GM21737 (cell line): ENCODE results near the gene AQP5.

ENCODE experiments used
- ATAC-seq: cut with Tn5 transposase; IDR thresholded peaks from one replicate; pipeline ENCODE4 v1.9.1; 2021; ENCODE audit warnings: mild to moderate bottlenecking, moderate library complexity; ENCODE audit not compliant: unreplicated experiment

The AQP5 gene

DNA sequence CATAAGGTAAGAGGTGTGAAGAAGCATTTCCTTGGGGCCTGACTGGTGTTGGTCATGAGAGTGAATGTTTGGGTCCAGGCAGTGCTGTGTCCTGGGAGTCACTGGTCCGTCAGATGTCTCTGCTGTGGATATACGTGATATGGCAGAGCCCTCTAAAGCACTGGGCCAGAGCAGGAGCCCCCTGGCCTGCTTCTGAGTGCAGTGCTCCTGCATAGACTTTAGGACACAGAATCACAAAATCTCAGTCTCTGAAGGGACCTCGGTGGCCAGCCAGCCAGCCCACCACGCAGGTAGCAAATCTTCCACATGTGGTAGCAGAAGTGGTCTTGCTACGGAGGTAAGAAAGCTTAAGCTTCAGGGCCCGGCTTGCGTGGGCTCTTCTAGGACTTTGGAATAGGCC lies 29.6 kb upstream of the AQP5 start:
- ATAC-seq = no peak

DNA sequence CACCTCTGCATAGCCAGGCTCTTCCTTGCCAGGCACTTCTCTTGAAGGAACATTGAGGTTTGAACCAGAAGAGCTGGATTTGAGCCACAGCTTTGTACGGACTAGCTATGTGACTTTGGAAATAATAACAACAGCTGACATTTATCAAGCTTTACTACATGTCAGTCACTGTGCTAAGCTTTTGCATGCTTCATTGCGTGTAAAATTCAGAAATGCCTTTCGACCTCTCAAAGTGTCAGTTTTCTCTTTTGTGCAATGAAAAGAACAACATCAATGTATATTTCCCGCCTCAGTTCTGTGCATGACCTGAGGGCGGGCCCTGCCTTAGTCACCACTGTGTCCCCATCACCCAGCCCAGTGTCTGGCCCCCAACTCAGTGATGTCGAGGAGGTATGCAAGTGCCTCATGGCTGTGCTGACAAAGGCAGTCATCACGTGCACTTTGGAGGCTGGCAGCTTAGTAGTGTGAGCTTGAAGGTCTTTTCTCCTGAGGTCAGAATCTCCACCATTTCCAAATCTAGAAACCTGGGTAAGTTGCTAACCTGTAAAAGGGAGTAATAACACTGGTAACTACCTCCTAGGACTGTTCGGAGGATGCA lies 29.0 kb upstream of the AQP5 start:
- no peak for ATAC-seq

DNA sequence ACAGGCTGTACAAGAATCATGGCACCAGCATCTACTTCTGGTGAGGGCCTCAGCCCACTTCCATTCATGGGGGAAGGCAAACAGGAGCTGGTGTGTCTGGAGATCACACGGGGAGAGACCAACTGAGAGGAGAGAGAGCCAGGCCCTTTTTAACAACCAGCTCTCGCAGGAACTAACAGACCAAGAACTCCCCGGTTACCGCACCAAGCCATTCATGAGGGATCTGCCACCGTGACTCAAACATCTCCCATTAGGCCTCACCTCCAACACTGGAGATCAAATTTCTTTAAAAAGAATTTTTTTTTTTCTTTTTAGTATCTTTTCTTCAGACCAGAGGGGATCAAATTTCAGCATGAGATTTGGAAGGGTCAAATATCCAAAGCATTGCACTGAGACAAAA lies 27.9 kb upstream of the AQP5 start:
- ATAC-seq = no peak

DNA sequence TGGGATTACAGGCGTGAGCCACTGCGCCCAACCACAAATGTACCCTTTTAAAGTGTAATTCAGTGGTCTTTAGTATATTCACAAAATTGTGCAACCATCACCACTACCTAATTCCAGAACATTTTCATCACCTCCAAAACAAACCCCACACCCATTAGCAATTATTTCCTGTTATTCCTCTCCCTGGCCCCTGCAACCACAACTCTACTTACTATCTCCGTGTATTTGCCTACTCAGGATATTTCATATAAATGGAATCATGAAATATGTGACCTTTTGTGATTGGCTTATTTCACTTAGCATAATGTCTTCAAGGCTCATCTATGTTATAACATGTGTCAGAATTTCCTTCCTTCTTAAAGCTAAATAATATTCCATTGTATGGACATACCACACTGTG lies 27.2 kb upstream of the AQP5 start:
- ATAC-seq = no peak

DNA sequence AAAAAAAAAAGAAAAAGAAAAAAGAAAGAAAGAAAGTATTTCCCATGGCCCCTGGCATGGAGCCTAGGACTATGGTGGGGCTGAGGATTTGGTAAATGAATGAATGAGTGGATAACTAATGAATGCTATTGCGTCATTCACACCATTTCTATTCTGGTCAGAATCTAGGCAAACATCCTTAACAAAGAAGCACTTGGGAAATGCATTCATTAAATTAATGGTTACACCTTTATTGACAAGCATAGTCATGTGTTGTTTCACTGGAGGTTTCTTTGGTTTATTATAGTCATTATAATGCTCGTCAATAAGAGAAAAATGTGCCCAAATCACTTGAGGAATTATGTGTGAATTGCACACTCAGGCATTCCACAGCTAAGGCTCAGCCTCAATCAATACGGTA lies 24.7 kb upstream of the AQP5 start:
- ATAC-seq = no peak

DNA sequence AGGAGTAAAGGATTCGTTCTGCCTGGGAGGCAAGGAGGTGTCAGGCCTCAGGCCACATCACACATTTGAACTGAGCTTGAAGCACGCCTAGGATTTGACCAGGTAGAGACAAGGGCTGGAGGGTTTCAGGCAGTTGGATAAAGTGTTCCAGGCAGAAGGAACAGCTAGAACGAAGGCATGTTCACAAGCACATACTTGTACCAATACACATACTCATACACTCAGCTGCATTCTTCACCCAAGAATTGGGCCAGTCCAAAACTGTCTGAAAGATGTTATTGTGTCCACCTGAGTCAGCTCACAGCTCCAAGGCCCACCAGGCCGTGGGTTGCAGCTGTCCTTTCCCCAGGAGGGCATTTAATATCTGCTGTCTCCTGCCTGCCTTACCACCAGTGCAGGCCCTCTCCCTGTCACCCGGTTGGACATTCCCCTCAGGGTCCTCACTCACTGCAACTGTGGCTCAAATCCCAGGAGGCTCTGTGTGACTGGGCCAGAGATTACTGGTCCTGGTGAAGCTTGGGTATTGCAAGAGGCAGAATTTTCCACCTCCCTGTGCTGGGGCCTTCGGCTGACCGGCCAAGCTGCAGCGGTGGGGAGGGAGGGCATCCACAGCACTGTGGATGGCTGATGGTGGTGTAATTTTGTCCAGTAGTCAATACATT lies 23.9 kb upstream of the AQP5 start:
- no peak for ATAC-seq

DNA sequence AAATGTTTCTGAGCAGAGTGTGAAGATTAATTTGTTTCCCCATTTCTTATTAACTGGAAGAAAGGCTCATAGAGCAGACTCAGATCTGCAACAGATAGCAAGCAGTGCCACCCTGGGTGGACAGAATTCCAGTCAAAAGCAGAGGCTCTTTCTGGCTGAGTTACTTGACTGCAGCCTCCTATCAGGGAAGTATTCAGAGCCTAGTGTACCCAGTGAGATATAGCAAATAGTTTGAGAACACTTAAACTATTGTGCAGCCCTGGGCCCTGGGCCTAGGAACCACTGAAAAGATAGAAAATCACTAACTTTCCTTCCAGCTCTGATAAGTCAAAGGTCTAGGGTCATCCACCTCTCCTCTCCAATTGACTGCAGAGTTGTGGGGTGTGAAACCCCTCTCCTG lies 22.4 kb upstream of the AQP5 start:
- no peak for ATAC-seq

DNA sequence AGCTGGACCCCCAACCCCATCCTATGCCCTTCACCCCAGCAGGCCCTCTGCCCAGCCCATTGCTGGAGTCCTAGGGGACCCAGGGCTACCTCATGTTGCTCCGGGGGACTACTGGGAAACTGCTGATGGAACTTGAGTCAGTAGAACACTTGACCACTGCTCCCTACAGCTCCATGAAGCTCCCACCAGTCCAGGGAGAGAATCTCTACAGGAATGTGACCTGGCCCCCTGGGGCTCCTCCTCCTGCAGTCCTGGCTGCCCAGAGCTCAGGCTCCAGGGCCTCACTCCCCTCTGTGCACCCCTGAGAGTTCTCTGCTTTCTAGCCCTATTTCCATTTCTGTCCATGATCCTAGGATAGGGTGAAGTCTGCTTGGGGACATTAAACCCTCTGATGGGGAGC lies 22.0 kb upstream of the AQP5 start:
- ATAC-seq = no peak

DNA sequence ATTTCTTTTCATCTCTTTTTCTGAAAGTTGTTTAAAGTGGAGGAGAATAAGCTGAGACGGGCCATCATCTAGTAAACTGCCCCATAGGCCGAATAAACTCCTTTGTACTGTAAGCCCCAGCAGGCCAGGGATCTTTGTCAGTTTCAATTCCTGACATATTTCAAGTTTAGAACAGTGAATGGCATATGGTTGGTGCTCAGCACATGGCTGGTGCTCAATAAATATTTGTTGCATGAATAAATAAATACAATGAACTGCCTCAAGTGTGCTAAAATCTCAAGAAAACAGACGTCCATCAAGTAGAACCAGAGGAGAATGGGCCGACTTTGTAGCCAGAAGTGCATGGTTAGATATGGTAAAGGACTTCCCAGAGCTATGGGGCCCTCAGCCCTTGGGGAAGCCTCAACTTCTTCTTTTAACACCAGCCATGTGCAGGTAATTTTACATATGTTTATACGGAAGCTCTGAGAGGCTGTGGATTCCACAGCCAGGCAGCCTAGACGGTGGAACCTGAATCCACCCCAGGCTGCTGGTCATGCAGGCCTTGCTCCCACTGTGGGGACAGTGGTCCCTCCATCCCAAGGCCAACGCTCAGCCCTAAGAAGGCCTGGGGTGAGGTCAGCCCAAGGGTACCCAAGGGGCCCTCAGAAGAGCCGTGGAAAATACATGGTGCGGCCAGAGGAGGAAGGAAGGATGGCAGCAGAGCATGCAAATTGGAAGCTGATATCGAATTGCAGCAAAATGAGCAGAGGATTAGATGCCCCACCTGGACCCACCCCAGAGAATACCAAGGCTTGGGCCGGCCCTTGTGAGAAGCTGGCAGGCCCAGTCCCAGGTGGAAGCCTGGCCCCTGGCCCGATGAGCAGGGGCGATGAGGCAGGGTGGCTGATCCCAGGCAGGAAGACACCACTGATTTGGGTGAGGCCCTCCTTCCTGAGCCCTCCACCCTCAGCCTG lies 19.8 kb upstream of the AQP5 start:
- no peak for ATAC-seq

DNA sequence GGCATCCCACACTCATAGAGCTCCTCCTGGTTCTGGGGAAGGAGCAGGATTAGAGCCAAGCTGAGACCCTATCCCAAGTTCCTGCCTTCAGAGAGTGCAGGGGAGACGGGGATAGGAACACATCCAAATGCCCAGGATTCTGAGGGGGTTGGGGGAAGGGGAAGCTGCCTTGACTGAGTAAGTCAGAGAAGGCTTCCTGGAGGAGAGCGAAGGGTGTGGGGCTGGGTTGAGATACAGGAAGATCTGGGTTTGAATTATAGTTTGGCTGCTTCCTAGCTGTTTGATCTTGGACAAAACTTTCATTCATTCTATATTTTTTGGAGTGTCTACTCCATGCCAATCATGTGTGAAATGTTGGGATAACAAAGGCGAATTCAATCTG lies 19.2 kb upstream of the AQP5 start:
- ATAC-seq = no peak

DNA sequence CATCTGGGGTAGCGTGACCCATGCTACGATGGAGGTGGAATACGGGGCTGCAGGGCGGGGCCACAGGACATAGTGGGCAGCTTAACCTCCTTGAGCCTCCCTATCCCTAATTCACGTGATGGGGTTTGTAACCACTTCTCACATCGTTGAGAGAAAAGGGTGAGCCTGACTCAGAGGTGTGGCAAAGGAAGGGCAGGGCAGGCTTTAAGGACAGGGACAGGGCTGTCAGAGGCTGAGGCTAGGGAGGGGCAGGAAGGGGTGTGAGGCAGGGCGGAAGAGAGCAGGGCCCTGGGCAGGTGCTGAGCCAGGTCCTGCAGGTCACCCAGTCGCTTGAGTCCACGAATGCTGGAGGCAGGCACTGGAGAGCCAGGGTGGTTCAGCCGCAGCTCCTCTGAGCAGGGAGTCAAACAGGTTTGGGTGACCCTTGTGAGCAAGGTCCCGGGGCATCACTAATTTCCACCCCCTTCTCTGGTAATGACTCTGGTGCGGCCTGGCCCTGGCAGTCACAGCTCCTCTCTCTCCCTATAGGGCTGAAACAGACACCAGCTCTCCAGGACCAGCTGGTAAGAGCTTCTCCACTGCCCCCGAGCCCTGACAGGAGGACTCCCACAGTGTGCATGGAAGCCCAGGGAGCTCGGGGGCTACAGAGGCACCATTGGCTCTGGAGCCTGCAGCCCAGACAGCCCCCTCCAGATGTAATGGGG lies 18.6 kb upstream of the AQP5 start:
- no peak for ATAC-seq

DNA sequence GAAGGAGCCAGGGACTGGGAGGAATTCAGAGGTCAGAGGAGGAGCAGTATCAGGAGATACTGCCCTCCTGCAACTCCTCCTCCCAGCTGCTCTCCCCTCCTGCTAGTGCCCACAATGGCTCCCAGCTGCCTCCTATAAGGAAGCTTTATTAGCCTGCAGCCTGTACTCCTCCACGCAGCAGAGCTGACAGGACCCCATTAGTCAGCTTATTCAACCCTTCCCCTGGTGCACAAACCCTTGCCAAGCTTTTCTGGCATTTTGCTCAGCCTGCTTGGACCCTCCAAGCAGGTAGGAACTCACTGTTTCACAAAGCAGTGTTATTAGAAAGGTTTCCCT lies 18.1 kb upstream of the AQP5 start:
- ATAC-seq = no peak

DNA sequence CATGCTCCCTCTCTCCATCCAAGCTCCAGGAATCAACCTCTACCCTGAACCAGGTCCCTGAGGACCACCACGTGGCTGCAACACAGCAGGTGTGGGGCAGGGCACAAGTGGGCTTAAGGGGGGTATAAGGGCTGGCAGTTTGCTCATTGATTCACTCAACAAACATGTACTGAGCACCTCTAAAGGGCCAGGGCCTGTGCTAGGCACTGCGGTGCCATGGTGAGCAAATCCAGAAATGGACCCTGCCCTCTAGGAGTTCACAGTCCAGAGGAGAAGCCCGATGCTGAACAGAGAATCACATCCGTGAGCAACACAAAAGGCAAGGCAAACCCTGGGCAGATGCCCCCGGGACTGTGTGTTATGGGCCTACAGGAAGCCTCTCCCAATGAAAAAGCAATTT lies 17.6 kb upstream of the AQP5 start:
- ATAC-seq = no peak

DNA sequence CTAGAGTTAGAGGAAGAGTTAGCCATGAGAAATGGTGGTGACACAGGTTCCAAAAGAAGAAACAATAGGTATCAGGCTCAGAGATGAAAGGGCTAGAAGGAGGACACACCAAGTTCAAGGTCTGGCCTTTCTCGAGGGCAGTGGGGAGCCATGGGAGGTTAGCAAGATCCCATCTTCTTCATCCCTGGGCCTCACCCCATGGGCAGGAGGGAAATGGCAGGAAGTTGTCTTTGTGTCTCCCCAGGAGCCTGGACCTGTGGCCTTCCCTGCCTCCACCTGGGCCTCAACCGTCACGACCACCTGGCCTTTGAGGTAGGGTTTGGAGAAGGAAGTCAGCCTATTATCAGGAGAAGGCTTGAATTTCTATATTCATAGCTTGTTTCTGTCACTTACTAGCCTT lies 17.0 kb upstream of the AQP5 start:
- ATAC-seq = no peak

DNA sequence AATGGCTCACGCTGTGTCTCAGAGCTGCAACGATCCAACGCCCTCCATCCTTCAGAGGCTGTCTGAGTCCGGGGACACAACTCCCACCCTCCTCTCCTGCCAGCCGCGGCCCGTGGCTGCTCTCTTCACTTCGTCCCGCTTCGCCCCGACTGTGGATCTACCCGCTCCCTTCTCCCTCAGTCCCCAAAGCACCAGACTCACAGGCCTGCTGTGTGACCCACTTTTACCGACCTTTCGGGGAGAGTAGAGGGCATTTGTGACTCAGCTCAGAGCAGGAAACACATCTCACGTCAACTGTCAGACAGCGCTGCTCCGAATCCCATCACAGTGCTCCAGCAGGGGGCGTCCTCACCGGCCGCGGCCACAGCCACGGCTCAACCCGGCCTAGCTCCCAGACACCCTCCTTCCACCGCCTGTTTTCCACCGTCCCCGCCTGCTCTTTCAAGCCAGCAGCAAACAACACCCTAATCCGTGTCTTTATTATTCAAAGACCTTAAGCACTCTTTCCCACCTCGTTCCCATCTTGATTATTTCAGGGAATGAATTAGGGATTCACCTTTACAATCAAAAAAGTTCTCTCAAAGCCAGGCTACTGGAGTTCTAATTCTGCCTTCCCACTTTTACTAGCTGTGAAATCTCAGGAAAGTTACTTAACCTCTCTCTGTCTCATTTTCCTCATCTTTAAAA lies 16.1 kb upstream of the AQP5 start:
- ATAC-seq = peak; percentile 81

DNA sequence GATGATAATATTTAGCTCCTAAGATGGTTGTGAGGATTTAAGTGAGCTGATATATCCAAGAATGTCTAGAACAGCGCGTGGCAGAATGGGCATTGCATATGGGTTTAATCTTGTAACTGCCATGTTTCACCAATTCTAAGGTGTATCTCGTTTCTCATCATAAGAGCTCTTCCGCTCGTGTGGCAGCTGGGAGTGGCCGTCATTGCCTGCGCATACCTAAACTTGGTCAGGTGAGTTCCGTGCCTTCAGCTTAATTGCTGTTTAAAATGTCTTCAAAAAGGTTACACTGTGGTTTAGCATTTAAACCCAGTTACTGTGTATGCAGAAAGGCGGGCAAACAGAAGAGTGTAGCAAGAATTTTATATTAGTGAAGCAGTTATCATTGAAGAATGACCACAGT lies 15.6 kb upstream of the AQP5 start:
- no peak for ATAC-seq

DNA sequence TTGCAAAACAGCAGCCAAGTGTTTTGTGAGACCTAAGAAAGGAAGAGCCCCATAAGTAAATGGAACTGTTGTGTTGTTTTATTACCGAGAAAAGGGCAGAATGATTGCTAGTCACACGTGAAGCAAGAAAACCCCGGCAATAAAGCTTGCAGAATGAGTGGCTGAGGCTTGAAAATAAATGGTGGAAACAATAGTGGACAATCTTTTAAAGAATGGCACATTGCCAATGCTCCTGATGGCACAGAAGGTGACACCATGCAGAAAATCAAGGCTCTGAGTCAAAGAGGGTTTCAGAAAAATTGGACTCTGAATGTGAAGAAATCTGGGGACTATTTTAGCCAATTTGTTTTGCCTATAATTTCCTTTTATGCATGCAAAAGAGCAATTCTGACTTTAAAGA lies 15.2 kb upstream of the AQP5 start:
- no peak for ATAC-seq

DNA sequence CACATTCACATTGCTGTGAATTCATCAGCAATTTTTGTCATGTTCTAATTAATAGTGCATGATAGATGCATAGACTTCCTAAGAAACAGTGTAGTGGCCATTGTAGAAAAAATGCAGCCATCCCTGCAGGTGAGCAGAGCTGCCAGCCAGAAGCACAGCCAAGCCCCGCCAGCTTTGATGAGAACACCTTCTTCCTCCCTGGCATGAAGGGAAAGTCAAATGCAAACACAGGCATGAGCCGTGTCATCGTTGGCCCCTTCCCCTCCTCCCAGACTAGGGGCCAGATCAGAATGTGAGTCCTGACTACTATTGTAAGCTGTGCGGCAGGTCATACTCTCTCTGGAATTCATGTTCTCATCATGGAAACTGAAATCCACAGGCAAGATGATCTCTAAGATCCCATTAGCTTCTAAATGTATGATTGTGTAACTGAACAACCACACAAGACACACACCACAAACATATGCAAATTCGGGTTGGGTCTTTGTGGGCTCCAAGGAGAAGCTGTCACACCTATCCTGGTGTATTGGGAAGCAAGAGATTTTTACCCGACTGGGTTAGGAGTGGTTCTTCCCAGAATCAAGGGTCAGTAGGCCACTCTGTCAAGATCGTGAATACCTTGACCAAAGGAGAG lies 14.0 kb upstream of the AQP5 start:
- ATAC-seq = no peak

DNA sequence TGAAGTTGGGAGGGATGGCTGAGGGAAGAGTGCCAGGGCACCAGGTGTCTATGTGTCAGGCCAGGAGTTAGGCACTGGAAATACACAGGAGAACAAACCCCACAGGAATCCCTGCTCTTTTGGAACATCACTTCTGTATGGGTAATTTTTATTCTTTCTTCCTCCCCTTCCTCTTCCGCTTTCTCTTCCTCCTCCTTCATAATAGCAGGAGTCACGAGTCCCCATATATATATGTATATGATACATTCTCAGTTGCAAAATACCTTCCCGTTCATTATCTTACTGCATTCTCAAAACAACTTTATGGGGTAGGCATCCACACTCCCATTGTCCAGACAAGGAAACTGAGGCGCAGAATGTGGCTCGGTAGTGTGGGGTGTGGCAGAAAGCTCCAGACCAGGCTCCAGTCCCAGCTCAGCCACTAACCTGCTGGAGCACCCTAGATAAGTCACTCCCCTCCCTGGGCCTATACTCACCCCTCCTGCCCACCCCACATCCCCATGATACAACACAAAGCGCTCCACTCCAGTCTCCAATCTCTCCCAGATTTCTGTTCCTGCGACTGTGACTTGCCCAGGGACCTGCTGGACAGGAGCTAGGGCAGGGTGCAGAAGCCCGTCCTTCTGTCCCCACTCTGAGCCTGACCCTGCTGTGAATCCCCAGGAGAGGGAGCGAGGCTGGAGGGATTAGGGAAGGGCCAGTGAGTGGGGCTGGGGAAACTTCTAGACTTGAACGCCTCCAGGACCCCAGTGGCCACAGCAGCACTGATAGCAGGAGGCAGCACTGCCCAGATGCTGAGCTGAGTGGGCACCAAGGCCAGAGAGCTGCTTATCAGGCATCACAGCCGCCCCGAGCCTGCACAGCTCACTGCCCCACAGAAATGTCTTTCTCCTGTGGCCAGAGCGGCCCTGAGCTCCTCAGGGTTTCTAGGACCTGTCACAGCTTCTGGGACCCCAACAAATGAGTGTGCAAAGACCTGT lies 12.5 kb upstream of the AQP5 start:
- no peak for ATAC-seq
